Measurements from ENCODE around the gene PACRG. TPM values are rescaled to one million over a fixed set of nuclear protein-coding genes. Genes with fewer than 3 reads are reported as not detected.

The PACRG gene
- total RNA-seq, 1 experiment from 2014 or later = not detected

DNA sequence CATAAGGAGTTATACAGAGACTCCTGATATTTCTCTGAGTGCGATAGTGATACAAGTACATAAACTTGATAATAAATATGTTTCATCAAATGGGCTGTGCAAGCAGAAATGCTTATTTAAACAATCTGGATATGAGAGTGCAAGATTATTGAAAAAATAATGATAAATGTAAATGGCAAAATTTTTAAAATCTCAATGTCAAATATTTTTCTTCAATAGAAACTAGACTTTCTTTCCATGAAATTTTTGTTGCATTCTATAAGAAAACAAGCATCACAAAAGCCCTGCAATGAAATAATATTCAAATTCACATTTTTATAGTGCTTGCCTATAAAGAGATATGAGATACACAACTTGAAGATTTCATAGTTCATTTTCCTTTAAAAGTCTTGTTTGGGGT is 2.7 kb downstream of the PACRG start:
- DNase-seq = no peak
- Histone ChIP-seq H3K27me3 (no peaks in the 10 kb centered on the region), H3K36me3 (no peaks in the 10 kb centered on the region), H3K4me3 (no peak overlapping the region), H3K9me3 (no peaks in the 10 kb centered on the region)

DNA sequence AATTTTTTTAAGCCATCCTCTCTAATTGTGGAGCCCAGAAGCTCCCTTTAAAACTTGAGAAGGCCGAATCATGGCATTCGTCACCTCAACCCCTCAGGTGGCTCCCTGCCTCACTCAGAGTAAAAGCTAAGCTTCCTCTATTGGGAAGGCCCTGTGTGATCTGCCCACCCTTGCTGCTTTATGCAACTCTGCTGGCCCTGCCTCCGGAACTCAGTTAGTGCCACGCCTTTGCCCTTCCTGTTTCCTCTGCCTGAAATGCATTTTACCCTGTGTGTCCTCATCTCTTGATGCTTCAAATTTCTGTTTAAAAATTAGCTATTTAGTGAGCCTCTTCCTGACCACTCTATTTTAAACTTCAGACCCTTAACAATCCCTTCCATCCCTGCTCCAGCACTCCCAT is 5.7 kb downstream of the PACRG start:
- no peak overlapping the region for H3K4me3 ChIP-seq
- no peak for DNase-seq
- H3K36me3 ChIP-seq = no peaks in the 10 kb centered on the region
- H3K27me3 ChIP-seq = no peaks in the 10 kb centered on the region
- H3K9me3 ChIP-seq = no peaks in the 10 kb centered on the region

DNA sequence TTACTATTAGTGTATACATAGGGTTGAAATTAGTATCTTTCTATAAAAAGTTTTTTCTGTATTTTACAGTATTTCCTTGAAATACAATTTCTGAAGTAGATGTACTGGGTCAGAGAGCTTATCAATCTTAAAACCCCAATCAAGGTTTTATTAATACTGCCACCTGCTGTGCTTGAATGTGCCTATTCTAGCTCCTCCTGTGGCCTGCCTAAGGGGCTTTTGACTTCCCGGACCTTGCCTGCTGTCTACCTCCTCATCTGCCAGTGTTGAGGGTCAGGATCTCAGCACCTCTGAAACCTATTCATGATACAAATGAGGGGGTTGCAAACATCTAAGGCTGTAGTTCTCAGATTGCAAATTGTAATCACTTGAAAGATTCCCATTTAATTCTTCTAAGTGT is 9.2 kb downstream of the PACRG start:
- no peaks in the 10 kb centered on the region for H3K27me3 ChIP-seq
- DNase-seq = no peak

DNA sequence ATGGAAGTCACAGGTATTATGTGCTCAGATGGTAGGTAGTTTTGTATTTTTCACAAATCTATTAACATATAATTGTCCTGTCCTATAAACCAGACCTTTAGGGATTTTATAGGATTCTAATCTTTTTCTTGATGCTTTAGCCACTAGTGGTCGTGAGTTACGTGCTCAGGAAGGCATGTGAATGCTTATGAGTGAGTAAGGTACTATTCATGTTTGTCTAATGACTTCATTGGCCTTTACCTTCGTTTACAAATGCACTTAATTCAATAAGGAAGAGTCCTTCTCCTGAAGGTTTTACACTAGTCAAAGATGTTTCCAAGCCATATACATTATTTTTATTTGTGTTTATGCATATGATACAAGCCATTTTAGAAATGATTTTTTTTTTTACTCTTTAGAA is 23.0 kb downstream of the PACRG start:
- Histone ChIP-seq H3K9me3 (no peaks in the 10 kb centered on the region), H3K27me3 (no peaks in the 10 kb centered on the region), H3K4me3 (no peak overlapping the region), H3K36me3 (no peaks in the 10 kb centered on the region)
- DNase-seq = peak; percentile 24

More for the DNA sequence above, 9.2 kb downstream of the PACRG start:
- Histone ChIP-seq H3K9me3 (no peaks in the 10 kb centered on the region), H3K36me3 (no peaks in the 10 kb centered on the region), H3K4me3 (no peak overlapping the region)

DNA sequence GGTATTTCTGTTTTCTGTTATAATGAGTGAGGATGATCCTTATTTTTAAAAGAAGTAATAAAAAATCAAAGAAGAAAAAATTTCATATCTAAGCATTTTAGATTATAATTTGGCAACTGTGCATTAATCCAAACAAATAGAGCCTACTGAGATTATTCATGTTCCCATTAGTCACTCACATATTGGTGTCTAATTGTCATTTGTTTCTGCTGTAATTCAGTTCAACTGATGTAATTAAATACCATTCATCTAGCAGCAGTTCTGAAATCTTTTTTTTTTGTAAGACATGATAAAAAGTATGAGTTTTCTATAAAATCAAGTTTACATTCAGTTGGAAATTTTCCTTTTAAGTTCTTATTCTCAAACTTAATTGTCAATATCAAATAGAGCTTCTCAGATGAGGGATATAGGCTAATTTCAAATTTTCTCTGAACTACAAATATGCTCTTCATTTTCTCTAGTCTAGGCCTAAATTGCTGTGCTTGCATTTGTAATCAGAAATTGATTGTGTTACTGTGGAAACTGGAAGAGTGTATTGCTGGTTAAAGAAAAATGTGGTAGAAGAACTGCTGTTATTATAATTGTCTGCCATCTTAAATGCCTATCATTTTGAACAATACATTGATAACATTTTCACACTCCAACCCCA is 23.6 kb downstream of the PACRG start:
- DNase-seq = no peak
- Histone ChIP-seq H3K27me3 (no peaks in the 10 kb centered on the region), H3K36me3 (no peaks in the 10 kb centered on the region), H3K4me3 (no peak overlapping the region), H3K9me3 (no peaks in the 10 kb centered on the region)

DNA sequence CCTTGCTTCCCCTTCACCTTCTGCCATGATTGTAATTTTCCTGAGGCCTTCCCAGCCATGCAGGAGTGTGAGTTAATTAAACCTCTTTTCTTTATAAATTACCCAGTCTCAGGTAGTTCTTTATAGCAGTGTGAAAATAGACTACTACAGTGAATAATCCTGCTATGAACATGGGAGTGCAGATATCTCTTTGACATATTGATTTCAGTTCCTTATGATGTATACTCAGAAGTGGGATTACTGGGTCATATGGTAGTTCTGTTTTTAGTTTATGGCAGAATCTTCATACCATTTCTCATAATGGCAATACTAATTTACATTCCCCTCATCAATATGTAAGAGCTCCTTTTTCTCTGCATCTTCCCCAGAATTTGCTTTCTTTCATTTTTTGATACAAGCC is 26.0 kb downstream of the PACRG start:
- no peaks in the 10 kb centered on the region for H3K27me3 ChIP-seq
- no peak for DNase-seq
- H3K36me3 ChIP-seq = no peaks in the 10 kb centered on the region
- H3K9me3 ChIP-seq = no peaks in the 10 kb centered on the region
- no peak overlapping the region for H3K4me3 ChIP-seq

DNA sequence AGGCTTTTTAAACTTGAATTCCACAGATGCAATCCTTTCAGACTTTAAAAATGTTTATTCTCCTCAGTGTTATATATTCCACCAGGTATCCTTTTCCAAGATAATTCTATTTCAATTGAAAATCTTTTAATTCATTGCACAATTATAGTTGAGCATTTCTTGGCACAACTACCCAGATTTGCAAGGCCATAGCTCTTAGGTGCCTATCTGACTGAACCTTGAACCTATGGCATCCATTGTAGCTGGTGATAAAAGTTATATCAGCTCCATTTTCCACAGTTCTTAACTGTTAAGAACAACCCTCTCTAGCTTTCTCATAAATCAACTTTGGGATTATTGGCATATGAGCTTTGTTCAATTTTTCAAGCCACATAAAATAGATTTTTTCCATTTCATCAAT is 42.4 kb downstream of the PACRG start:
- no peaks in the 10 kb centered on the region for H3K36me3 ChIP-seq
- H3K4me3 ChIP-seq = no peak overlapping the region
- no peak for DNase-seq
- no peaks in the 10 kb centered on the region for H3K27me3 ChIP-seq
- no peaks in the 10 kb centered on the region for H3K9me3 ChIP-seq

DNA sequence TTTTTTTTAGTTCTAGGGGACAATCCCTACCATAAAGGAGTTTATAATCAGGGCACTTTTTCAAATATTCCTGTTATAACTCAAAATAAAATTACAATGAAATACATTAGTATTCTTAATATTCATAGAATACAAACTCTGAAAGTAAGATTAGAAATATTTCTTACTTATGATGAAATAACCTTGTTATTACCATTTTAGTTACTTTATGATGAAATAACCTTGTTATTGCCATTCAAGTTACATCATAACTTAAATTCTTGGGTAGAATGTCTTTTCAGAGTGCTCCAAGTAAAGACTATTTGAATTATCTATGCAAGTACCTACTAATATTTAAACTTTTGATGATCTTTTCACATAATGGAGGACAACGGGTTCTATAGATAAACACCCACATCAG is 43.2 kb downstream of the PACRG start:
- DNase-seq = no peak
- H3K36me3 ChIP-seq = no peaks in the 10 kb centered on the region
- no peaks in the 10 kb centered on the region; the same call in 1 of the 2 replicates for H3K9me3 ChIP-seq
- H3K4me3 ChIP-seq = no peak overlapping the region
- H3K27me3 ChIP-seq = no peaks in the 10 kb centered on the region

DNA sequence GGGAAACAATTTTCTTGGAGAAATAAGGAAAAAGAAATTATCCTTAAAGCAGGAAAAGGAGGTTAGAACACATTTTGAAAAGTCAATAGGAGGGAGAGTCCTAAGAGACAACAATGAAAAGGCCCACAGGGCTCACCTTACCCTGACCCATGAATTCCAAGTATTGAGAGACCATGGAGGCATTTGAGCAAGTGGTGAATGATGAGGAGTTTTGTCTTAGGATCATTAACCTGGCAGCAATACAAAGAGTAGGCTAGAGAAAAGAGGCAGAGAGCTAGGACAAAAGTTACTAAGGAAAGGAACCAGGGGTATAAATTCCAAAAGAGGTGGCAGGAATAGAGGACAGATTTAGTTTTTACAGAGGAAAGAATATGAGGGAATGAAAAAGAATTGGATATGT is 44.7 kb downstream of the PACRG start:
- no peaks in the 10 kb centered on the region; the same call in 1 of the 2 replicates for H3K9me3 ChIP-seq
- H3K4me3 ChIP-seq = no peak overlapping the region
- H3K27me3 ChIP-seq = no peaks in the 10 kb centered on the region
- H3K36me3 ChIP-seq = no peaks in the 10 kb centered on the region
- DNase-seq = no peak

DNA sequence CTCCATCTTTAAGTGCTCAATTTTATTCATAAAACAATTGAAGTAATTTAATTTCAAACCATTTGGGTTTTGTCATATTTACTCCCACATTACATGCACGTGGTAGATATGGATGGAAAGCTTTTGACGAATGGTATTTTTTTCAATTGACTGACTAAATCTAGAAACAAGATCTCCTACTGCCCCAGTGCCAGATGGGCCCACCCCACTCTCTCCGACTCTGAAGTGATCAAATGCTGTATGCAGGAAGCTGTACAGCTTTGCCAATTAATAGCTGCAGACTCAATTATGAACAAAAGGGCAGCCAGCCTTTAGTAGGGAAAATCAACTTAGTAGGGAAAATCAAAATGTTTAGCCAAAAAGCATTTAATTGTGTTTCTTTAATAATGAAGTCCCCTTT is 46.2 kb downstream of the PACRG start:
- Histone ChIP-seq H3K9me3 (no peaks in the 10 kb centered on the region; the same call in 1 of the 2 replicates), H3K4me3 (no peak overlapping the region), H3K27me3 (no peaks in the 10 kb centered on the region), H3K36me3 (no peaks in the 10 kb centered on the region)
- no peak for DNase-seq

DNA sequence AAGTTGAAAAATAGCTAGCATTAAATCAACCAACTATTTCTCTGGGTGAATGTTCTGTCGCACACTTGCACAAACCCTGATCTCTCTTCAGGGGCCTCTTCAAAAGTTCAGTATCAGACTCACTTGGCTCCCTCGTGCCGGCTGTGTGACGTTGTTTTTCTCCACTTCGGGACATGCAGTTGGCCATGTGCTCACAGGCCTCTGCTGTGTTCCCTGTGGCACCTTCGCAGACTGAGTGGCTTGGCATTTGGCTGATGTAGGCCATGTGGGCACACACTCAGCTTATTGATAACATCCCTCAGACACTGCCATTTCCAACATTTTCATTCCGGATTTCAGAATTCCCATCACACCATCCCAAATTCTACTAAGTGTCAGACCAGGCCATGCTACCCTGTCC is 49.3 kb downstream of the PACRG start:
- Histone ChIP-seq H3K4me3 (no peak overlapping the region), H3K27me3 (no peaks in the 10 kb centered on the region), H3K9me3 (peaks cover 7% of the 10 kb centered on the region), H3K36me3 (no peaks in the 10 kb centered on the region)
- no peak for DNase-seq

DNA sequence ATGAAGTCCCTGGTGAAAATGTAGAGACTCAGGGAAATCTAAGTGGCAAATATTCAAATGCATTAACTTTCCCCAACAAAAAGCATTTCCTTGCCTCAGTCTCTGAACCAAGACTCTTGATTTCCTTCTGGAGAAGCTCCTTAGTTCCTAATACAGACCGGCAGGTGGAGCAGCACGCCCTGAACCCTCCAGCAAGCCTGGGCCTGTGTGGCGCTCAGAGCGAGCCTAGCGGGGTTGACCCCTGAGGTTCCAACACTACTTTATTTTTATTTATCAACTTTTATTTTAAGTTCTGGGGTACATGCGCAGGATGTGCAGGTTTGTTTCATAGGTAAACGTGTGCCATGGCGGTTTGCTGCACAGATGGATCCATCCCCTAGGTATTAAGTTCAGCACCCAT is 50.8 kb downstream of the PACRG start:
- DNase-seq = no peak
- Histone ChIP-seq H3K9me3 (peaks cover 7% of the 10 kb centered on the region), H3K4me3 (no peak overlapping the region), H3K27me3 (no peaks in the 10 kb centered on the region), H3K36me3 (no peaks in the 10 kb centered on the region)

DNA sequence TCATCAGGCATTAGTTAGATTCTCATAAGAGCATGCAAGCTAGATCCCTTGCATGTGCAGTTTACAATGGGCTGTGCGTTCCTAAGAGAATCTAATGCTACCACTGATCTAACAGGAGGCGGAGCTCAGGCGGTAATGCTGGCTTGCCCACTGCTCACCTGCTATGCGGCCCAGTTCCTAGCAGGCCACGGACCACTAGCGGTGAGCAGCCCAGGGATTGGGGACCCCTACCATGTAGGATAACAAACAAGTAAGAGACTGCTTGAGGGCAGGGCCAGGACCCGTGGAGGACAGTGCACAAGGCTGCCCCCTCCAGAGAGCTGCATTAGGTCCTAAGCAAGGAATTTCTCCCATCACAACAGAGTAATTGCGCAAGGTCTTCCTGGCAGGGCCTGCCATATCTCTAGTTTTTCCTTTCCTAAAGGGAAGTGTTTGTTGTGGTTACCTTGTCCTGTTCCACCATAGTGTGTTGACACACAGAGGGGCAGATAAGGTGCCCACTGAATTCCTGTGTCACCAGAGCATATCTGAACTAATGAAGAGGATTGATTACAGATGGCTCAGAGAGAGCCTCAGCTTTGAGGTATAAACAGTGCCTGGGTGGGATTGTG is 58.0 kb downstream of the PACRG start:
- no peaks in the 10 kb centered on the region for H3K27me3 ChIP-seq
- no peaks in the 10 kb centered on the region for H3K36me3 ChIP-seq
- no peak for DNase-seq
- no peak overlapping the region for H3K4me3 ChIP-seq
- peaks cover 7% of the 10 kb centered on the region for H3K9me3 ChIP-seq

DNA sequence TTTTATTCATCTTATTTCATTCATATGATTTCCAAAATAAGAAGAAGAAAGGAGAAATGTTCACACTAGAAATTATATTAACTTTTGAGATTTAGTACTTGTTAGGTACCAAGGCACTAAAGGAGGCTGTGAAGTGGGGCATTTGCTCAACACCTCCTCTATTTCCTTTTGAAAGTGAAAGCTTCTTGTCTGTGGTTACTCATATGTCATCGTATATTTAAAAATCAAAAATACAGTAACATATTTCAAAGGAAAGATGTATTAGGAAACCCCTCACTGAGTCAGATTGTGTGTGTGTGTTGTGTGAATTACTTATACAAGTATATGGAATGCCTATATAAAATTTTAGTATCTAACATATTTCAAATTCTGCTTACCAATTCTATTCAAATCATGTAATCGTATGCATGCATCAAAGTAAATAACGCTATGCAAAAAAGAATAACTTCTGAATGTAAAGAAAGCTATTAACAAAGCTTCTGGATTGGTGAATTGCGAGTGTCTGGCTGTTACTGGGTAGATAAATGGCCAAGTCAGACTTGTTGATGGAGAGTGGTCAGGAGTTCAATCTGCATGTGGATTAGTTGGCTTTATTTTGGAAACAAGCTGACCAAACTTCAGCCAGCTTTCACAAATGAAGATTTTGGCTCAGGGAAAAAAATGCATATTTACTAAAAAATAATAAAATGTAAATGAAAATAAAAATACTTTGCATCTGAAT is 70.9 kb downstream of the PACRG start:
- no peak for DNase-seq
- Histone ChIP-seq H3K4me3 (peak overlapping the region; percentile 23), H3K36me3 (no peaks in the 10 kb centered on the region), H3K9me3 (no peaks in the 10 kb centered on the region), H3K27me3 (no peaks in the 10 kb centered on the region)

DNA sequence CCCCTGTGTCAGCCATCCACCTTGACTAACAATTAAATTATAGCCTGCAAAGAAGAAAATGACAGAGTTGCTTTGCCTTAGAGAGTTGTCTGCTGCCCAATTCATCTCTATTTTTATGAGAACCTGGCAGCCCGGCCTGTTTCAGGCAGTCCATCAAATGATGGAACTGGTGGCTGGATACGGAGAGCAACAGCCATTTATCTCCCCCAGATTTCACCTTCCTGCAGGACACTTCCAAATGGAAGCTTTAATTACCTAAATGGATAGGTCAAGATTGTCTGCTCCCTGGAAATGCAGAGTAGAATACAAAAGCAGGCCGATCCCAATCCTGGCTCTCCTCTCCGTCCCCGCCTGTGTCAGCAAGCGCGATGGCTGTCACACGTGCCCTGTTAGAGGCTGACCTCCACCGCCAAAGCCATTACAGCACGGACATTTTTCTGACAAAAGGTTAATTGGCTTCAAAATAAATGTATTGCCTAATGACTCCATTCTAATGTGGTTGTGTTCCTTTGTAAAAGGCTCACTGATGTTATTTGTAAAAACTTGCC is 86.7 kb downstream of the PACRG start:
- DNase-seq = no peak
- Histone ChIP-seq H3K4me3 (no peak overlapping the region), H3K9me3 (no peaks in the 10 kb centered on the region), H3K27me3 (no peaks in the 10 kb centered on the region), H3K36me3 (no peaks in the 10 kb centered on the region)

DNA sequence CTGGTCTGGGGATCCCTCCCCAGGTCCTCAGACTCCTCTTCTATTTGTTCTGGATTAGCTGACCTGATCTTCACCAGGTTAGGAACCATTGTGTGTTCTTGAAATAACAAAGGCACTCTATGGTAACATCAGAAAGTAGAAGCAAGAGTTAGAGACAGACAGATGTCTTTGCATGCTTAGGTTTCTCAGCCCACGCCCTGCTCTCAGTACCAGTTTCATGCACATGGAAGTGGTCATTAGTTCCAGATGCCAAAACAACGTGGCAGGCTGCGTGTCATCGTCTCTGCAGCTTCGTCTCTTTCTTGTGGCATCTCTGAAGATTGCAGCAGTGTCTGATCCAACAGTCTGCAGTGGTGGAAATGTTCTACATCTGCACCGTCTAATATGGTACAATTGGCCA is 89.4 kb downstream of the PACRG start:
- H3K36me3 ChIP-seq = no peaks in the 10 kb centered on the region
- H3K27me3 ChIP-seq = no peaks in the 10 kb centered on the region
- no peak overlapping the region for H3K4me3 ChIP-seq
- no peaks in the 10 kb centered on the region for H3K9me3 ChIP-seq
- no peak for DNase-seq

DNA sequence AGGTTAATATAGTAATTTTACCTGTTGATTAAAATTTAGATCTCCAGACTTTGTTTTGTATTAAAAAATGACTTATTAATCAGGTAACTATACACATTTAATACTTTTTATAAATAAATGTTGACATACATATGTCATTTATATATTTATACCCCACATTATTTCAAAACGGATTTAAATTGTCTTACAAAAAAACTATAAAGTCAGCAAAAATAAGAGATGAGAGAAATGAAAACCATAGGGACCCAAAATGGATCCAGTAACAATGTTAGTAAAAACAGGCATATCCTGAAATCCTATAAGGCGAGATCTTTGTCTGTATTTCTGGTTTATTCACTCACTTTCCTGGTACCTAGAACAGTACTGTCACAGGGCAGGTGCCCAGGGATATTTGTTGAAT is 91.5 kb downstream of the PACRG start:
- Histone ChIP-seq H3K9me3 (no peaks in the 10 kb centered on the region), H3K27me3 (no peaks in the 10 kb centered on the region), H3K4me3 (no peak overlapping the region), H3K36me3 (no peaks in the 10 kb centered on the region)
- no peak for DNase-seq

DNA sequence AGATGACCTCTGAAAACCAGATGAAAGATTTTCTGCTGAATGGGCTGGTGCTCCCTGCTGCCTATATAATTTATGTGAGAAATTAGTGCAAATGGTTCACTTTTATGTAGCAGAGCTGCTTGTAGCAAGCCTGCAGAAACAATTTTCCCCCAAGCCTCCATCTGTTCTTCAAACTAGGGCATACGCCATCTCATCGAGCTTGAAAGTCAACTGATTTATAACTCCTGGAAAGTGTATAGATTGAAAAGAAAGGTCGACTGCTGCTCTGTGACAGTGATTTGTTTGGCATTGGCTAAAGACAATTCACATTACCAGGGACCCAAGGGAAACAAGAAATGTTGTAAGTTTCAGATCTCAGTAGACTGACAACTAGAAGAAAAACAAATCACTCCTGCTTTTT is 93.3 kb downstream of the PACRG start:
- H3K27me3 ChIP-seq = no peaks in the 10 kb centered on the region

More for the DNA sequence above, 93.3 kb downstream of the PACRG start:
- H3K4me3 ChIP-seq = no peak overlapping the region
- H3K36me3 ChIP-seq = no peaks in the 10 kb centered on the region
- H3K9me3 ChIP-seq = no peaks in the 10 kb centered on the region
- DNase-seq = no peak
